ENCODE results near the gene HS6ST3. TPM values are rescaled to one million over a fixed set of nuclear protein-coding genes. Genes with fewer than 3 reads are reported as not detected.
A peak's percentile ranks its signal among the peaks of the same experiment; 100 is the strongest.

The HS6ST3 gene
- total RNA-seq, 1 experiment from 2014 or later, result not detected

DNA sequence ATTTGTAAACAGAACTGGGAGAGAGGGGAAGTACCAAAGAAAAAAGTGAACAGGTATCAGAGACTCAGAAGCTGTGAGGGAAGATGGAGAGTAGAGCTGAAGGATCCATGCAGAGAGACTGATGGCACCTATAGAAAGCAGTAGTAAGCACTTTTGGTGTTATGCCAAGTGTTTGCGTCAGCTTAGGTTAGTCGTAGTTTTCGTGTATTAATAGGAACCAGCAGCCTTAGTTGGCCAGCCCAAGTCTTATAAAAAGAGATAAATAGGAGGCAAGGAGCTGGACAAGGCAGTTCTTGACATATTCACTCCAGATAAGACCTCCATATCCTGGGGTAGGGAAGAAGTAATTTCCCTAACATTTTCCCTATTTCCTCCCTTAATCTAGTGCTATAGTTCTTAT, 690.2 kb downstream of the HS6ST3 start:
- DNase-seq, result peak; percentile 49
- Histone ChIP-seq H3K27me3 (no peaks in the 10 kb centered on the region), H3K4me3 (no peak overlapping the region), H3K9me3 (peaks cover 20% of the 10 kb centered on the region), H3K36me3 (no peaks in the 10 kb centered on the region; the same call in 1 of the 2 replicates)

DNA sequence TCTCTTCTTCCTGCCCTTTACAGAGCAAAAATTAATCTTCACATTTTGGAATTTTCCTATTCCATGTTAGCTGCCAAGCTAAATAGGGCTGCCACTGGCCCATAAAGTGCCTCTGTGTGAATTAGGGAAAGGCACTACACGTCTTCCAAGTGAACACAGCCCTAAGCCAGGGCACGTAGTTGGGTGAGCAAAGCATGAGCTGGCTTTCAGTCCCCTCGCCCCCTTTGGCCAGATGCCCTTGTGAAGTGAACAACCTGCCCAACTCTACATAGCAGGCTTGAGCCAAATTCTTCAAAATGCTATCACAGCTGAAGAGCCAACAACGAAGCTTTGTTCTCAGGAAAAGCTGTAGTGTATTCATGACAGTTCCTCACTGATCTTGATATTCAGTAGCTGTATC, 691.2 kb downstream of the HS6ST3 start:
- Histone ChIP-seq H3K9me3 (peaks cover 20% of the 10 kb centered on the region), H3K27me3 (no peaks in the 10 kb centered on the region), H3K36me3 (no peaks in the 10 kb centered on the region), H3K4me3 (no peak overlapping the region)
- DNase-seq, result peak; percentile 98

- no peaks in the 10 kb centered on the region for H3K36me3 ChIP-seq
- peaks cover 20% of the 10 kb centered on the region for H3K9me3 ChIP-seq
- no peaks in the 10 kb centered on the region for H3K27me3 ChIP-seq
- H3K4me3 ChIP-seq, result no peak overlapping the region
- peak; percentile 27 for DNase-seq
These were observed 692.3 kb downstream of the HS6ST3 start for GRCh38 chr13:96782186-96782585.

DNA sequence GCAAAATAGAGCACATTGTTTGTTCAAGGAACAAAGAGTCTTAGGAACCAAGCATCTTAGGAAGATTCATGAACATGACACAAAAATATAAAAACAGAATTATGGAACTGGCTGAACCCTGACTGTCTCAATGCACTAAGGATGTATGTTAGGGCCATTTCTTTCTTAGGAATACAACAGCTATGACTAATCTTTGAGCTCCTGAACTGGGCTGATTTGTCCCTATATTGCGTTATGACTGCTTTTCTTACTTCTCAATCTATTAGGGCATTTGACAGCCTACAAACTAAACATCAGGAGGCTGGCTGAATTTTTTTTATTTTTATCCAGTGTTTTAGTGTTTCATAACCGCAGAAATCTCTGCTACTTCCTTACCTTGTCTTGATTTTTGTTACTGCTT, 693.1 kb downstream of the HS6ST3 start:
- Histone ChIP-seq H3K4me3 (no peak overlapping the region), H3K36me3 (no peaks in the 10 kb centered on the region), H3K9me3 (peaks cover 11% of the 10 kb centered on the region), H3K27me3 (no peaks in the 10 kb centered on the region)
- no peak for DNase-seq

DNA sequence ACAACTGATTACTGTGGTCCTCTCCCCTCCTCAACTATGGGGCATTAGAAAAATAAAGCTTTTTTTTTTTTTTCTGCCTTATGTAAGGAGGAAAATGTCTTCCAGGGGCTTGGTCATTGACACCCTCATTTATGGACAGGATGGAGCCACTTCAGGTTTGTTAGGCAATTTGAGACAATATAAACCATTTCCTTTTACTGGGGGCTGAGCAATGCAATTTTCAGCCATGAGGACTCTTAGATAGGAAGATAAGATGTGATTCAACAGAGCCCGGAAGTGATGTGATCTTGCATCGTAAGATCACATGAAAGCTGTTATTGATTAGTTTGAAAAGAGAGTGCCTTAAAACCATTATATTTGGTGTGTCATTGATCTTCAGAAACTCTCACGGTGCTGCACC, 693.6 kb downstream of the HS6ST3 start:
- Histone ChIP-seq H3K9me3 (peaks cover 9% of the 10 kb centered on the region), H3K27me3 (no peaks in the 10 kb centered on the region), H3K36me3 (no peaks in the 10 kb centered on the region), H3K4me3 (no peak overlapping the region)
- DNase-seq, result no peak

DNA sequence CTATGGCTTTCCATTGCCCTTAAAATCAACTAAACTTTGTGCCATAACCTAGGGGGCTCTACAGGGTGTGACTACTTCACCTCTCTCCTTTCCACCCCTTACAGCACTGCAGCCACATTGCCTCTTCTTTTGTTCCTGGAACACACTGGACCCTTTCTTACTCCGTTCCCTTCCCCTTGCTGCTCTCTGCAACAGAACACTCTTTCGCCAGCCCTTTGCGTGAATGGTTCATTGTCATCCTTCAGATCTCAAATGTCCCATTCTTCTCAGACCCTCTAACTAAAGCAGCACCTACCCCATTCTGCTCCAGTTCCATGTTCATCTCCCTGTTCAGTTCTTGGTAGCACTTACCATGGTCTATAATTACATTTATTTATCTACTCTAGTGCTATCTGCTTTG, 696.1 kb downstream of the HS6ST3 start:
- peaks cover 6% of the 10 kb centered on the region for H3K9me3 ChIP-seq
- no peak for DNase-seq
- H3K27me3 ChIP-seq, result no peaks in the 10 kb centered on the region
- no peaks in the 10 kb centered on the region for H3K36me3 ChIP-seq
- no peak overlapping the region for H3K4me3 ChIP-seq

- DNase-seq, result no peak
- no peak overlapping the region for H3K4me3 ChIP-seq
- no peaks in the 10 kb centered on the region for H3K27me3 ChIP-seq
- peaks cover 3% of the 10 kb centered on the region for H3K9me3 ChIP-seq
- no peaks in the 10 kb centered on the region for H3K36me3 ChIP-seq
These were observed 702.3 kb downstream of the HS6ST3 start for GRCh38 chr13:96792188-96792587.

DNA sequence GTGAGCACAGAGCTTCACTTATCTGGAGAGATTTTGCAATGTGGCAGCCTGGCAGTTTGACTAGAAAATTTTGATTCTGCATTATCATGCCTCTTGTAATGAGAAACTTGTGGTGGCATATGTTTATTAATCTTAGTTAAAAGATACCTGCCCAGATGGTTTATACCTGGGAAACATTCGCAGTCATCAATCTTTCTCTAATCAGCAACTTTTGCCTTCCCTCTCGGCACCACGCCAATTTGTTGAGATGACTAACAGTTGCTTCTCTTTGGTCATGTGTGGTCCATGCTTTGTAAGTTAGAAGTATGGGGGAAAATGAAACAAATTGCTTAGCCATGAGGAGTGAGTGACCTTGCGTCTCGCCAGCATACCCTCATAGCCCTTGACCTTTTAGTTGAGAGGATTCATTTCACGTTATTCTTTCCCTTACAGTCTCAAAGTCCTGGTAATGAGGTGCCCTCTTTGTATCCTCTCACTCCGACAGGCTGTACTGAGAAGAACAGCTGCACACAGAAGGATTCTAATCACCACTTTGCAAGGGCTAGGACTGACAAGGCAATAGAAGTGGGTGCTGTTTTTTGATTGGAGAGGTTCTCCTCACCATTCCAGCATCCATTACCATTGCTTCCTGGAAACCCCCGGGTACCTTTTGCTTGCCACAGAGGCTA, 703.0 kb downstream of the HS6ST3 start:
- peaks cover 3% of the 10 kb centered on the region for H3K9me3 ChIP-seq
- no peak overlapping the region for H3K4me3 ChIP-seq
- no peak for DNase-seq
- H3K27me3 ChIP-seq, result no peaks in the 10 kb centered on the region
- no peaks in the 10 kb centered on the region for H3K36me3 ChIP-seq

DNA sequence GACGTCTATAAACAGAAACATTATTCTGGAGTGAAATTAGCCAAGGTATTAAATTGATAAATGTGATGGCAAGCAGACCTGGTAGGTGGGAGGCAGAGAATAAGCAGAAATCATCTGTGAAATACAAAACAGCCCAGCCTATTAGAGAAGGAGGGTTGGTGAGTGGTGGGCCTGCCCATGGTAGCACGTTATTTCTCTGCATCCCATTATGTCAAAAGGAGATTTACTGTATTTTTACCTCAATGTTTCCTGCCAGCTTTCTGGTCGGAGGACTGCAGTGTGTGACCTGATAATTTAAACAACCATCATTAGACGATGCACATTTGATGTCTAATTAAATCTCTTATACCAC, 703.5 kb downstream of the HS6ST3 start:
- peaks cover under 1% of the 10 kb centered on the region; the same call in 1 of the 2 replicates for H3K9me3 ChIP-seq
- H3K4me3 ChIP-seq, result no peak overlapping the region
- H3K36me3 ChIP-seq, result no peaks in the 10 kb centered on the region
- DNase-seq, result no peak
- no peaks in the 10 kb centered on the region for H3K27me3 ChIP-seq

- no peaks in the 10 kb centered on the region for H3K27me3 ChIP-seq
These were observed 704.8 kb downstream of the HS6ST3 start for GRCh38 chr13:96794669-96795068.

DNA sequence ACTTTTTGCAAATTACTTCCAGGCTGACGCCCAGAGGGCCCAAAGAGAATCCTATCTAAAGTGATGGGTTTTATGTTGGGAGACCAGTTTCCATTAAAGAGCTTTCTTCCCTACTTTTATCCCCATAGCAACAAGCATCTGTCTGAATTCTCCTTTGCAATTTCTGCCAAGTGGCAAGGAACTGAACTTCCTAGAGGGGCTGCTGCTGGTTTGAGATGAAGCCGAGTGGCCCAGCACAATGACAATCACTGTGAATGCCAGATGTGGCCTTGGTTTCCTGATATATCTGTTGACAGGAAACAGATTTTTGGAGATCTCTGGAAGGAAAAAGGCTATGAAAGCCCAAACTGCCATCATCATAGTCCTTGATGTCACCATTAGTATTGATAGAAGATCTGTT, 705.8 kb downstream of the HS6ST3 start:
- Histone ChIP-seq H3K36me3 (no peaks in the 10 kb centered on the region), H3K27me3 (no peaks in the 10 kb centered on the region), H3K4me3 (no peak overlapping the region), H3K9me3 (no peaks in the 10 kb centered on the region)
- DNase-seq, result no peak

More at GRCh38 chr13:96794669-96795068, 704.8 kb downstream of the HS6ST3 start:
- DNase-seq, result no peak
- H3K9me3 ChIP-seq, result no peaks in the 10 kb centered on the region
- H3K4me3 ChIP-seq, result no peak overlapping the region
- no peaks in the 10 kb centered on the region for H3K36me3 ChIP-seq

DNA sequence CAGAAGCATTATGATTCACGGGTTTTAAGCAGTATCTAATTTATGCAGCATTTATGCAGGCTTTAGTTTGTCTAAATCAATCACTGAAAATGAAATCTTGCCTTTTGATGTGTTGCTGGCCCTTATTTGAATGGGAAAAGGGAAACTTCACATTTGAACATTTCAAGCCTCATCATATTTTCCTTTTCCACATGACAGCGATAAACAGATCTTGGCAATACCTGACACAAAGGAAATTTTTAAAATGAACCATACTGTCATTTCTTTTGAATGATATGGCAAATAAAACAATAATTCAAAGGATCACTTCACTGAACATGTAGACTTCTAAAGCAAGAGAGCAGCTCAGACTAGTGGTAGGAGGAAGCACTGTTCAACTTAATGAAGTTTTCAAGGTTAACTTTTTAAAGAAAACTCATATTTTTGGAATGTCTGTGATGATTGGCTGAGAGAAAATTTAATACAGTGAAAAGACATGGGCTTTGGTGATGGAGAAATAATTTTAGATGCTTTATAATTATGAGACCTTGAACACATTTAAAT, 706.3 kb downstream of the HS6ST3 start:
- Histone ChIP-seq H3K36me3 (no peaks in the 10 kb centered on the region), H3K27me3 (no peaks in the 10 kb centered on the region), H3K4me3 (no peak overlapping the region), H3K9me3 (no peaks in the 10 kb centered on the region)
- DNase-seq, result no peak

DNA sequence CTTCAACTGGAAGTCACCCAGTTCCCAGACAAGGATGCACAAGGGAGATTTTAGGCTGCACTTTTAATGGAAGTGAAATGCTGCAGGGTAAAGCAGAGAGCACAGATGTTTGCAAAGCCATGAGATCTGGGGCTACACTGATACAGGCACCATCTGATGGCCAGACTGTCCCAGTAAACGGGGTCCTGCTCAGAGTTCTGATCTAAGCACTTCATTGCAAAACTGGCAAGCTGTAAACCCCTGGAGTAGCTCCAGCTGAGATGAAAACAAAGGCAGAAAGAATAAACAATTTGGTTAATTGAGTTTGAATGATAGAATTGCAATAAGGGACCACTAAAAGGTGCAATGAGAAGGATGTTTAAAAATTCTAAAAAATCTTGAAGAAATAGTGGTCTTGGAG, 707.2 kb downstream of the HS6ST3 start:
- H3K36me3 ChIP-seq, result no peaks in the 10 kb centered on the region

GRCh38 chr13:96803456-96804100, 713.7 kb downstream of the HS6ST3 start:
- no peak for DNase-seq
- H3K27me3 ChIP-seq, result no peaks in the 10 kb centered on the region

More for the DNA sequence above, 707.2 kb downstream of the HS6ST3 start:
- no peaks in the 10 kb centered on the region for H3K9me3 ChIP-seq
- no peak for DNase-seq
- no peak overlapping the region for H3K4me3 ChIP-seq
- H3K27me3 ChIP-seq, result no peaks in the 10 kb centered on the region

GRCh38 chr13:96804174-96804573, 714.3 kb downstream of the HS6ST3 start:
- Histone ChIP-seq H3K9me3 (no peaks in the 10 kb centered on the region), H3K36me3 (no peaks in the 10 kb centered on the region), H3K4me3 (no peak overlapping the region), H3K27me3 (no peaks in the 10 kb centered on the region)
- no peak for DNase-seq

More at GRCh38 chr13:96803456-96804100, 713.7 kb downstream of the HS6ST3 start:
- Histone ChIP-seq H3K36me3 (no peaks in the 10 kb centered on the region), H3K9me3 (no peaks in the 10 kb centered on the region), H3K4me3 (no peak overlapping the region)

- Histone ChIP-seq H3K36me3 (no peaks in the 10 kb centered on the region), H3K9me3 (no peaks in the 10 kb centered on the region), H3K27me3 (no peaks in the 10 kb centered on the region), H3K4me3 (no peak overlapping the region)
- no peak for DNase-seq
These were observed 716.8 kb downstream of the HS6ST3 start for GRCh38 chr13:96806746-96807145.

DNA sequence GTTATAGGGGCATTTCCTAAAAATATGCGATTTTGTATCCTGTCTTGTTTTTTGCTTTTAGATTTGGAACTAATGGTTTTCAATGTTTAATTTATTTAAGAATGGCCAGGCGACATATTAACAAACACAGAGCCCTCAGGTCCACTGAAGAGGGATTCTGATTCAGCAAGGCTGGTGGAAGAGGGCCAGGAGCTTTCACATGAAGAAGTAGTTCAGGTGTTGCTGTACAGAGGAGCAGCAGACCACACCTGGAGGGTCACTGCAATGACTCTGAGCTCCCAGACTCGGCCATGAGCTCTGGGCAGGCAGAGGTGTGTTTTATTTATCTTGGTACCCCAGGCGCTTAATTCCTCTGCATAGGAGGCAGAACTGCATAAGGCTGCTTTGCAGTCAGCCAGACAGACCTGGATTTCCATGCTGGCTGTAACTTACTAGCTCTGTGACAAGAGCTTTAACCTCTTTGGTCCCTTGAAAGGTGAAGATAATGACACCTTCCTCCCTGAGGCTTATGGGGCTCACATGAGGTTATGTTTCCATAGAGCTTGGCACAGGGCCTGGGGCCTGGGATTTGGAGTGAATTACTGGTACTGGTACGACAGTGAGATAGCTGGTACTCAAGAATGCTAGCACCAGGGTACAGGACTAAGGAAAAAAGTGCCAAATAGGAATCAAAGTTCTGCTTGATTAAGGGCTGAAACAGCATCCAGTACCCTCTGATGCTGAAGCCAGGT, 719.6 kb downstream of the HS6ST3 start:
- no peaks in the 10 kb centered on the region for H3K27me3 ChIP-seq
- H3K36me3 ChIP-seq, result no peaks in the 10 kb centered on the region
- DNase-seq, result no peak
- no peak overlapping the region for H3K4me3 ChIP-seq
- H3K9me3 ChIP-seq, result peaks cover 4% of the 10 kb centered on the region; the same call in 1 of the 2 replicates
